CD4-positive, alpha-beta memory T cell (primary cell): ENCODE measurements around the gene GLS2. TPM values are rescaled to one million over a fixed set of nuclear protein-coding genes. Genes with fewer than 3 reads are reported as not detected.
"Not testable (repeated sequence)": the region's sequence is repeated elsewhere in the genome, so short reads cannot be mapped to it uniquely, and the experiment has no call there.

Source experiments
- CTCF ChIA-PET: fragments of 350-600 bp; sonication (Branson Sonifier 250); formaldehyde crosslinking; loops from one replicate; lab custom pipeline; 2021; ENCODE audit warnings: inconsistent platforms; ENCODE audit not compliant: partially characterized antibody; lab: Charles Lee
- POLR2A ChIA-PET: fragments of 350-600 bp; sonication (Branson Sonifier 250); formaldehyde crosslinking; loops from one replicate; lab custom pipeline; 2021; ENCODE audit not compliant: partially characterized antibody; lab: Charles Lee
- DNase-seq, 5 donors: peaks; one replicate each; pipeline versions ENCODE4 v3.0.0 to v3.0.0-alpha.2; 2020 to 2022; ENCODE audit warnings: mixed read lengths in 1 of 5
- H3K27ac ChIP-seq: one replicate; pipeline ENCODE4 v1.7.0; 2013; ENCODE audit warnings: low read depth, low read length
- H3K27me3 ChIP-seq: 2 replicates; pipeline ENCODE4 v1.7.0; 2013; ENCODE audit warnings: mild to moderate bottlenecking, low read length, moderate library complexity; ENCODE audit not compliant: insufficient read depth
- H3K36me3 ChIP-seq: 2 replicates; pipeline ENCODE4 v1.7.0; 2013; ENCODE audit warnings: mild to moderate bottlenecking, low read length, moderate library complexity; ENCODE audit not compliant: insufficient read depth
- H3K4me1 ChIP-seq: 2 replicates; pipeline ENCODE4 v1.7.0; 2013; ENCODE audit warnings: mild to moderate bottlenecking, low read length, moderate library complexity; ENCODE audit not compliant: insufficient read depth
- H3K4me3 ChIP-seq, 2 donors: one replicate each; pipeline ENCODE4 v1.7.0; 2013; ENCODE audit warnings: low read length in 2 of 2, mild to moderate bottlenecking in 1 of 2
- H3K9me3 ChIP-seq, 2 donors: one replicate each; pipeline ENCODE4 v1.7.0; 2013; ENCODE audit warnings: low read length in 2 of 2, control low read depth in 1 of 2; ENCODE audit not compliant: control insufficient read depth in 1 of 2
- H3K27ac Mint-ChIP-seq, 7 donors: one replicate each; pipeline ENCODE4 v1.8.0; 2020 to 2021; ENCODE audit warnings: mixed read lengths in 7 of 7, mild to moderate bottlenecking in 6 of 7, inconsistent platforms in 3 of 7, moderate library complexity in 3 of 7
- H3K27me3 Mint-ChIP-seq, 2 donors: one replicate each; pipeline ENCODE4 v1.8.0; 2020 to 2021; ENCODE audit warnings: mixed read lengths in 2 of 2
- H3K36me3 Mint-ChIP-seq, 2 donors: one replicate each; pipeline ENCODE4 v1.8.0; 2020 to 2021; ENCODE audit warnings: mixed read lengths in 2 of 2, inconsistent platforms in 1 of 2, mild to moderate bottlenecking in 1 of 2
- H3K4me1 Mint-ChIP-seq, 4 donors: one replicate each; pipeline ENCODE4 v1.8.0; 2020 to 2021; ENCODE audit warnings: mixed read lengths in 4 of 4, mild to moderate bottlenecking in 1 of 4
- H3K4me3 Mint-ChIP-seq, 8 donors: one replicate each; pipeline ENCODE4 v1.8.0; 2020 to 2021; ENCODE audit warnings: mixed read lengths in 8 of 8, mild to moderate bottlenecking in 7 of 8, moderate library complexity in 6 of 8, inconsistent platforms in 3 of 8
- H3K9me3 Mint-ChIP-seq, 8 donors: one replicate each; pipeline ENCODE4 v1.8.0; 2020 to 2021; ENCODE audit warnings: mixed read lengths in 8 of 8, mild to moderate bottlenecking in 5 of 8, inconsistent platforms in 3 of 8, moderate library complexity in 1 of 8
- intact Hi-C: fragments of 100-400 bp; cut with micrococcal nuclease; formaldehyde crosslinking; loops from one replicate; pipeline ENCODE4 v1.15.1; 2023
- polyA plus RNA-seq, 2 donors: library from polyadenylated mRNA; unstranded; fragments of 300-500 nt; fragmentation: Illumina TruSeq; gene quantifications; one replicate each; pipeline ENCODE4 v1.2.3, GENCODE V29; 2021
- total RNA-seq, 2 experiments: library from RNA; stranded (reverse); gene quantifications; one replicate each; pipeline ENCODE4 v1.2.3, GENCODE V29; 2021

The GLS2 gene
- total and polyA plus RNA-seq, 4 experiments from 2014 or later: 4.2 to 12.2 (median 7.4) TPM

GRCh38 chr12:56521590-56522371 is 33.8 kb upstream of the GLS2 start, which contains the start of gene RBMS2:
Gene RBMS2, plus strand, starts transcription at chr12:56521820. Its CDS starts 204 bp downstream, at chr12:56522024.
- ChIA-PET POLR2A (interaction anchor here (0.6 to 2.1 kb wide), 5 partner anchors 107 to 166 kb away, joined by 3 to 9 read pairs (median 4); partner anchors contain the start of gene PTGES3), CTCF (interaction anchor here (0.6 to 3.5 kb wide), 9 partner anchors 8 to 148 kb away, joined by 3 to 19 read pairs (median 4); partner anchors contain the start of gene ATP5F1B)
- H3K9me3 ChIP-seq: no peaks in the 10 kb centered on the region
- Mint-ChIP-seq H3K9me3 (no peaks in the 10 kb centered on the region), H3K36me3 (no peaks in the 10 kb centered on the region), H3K27me3 (peaks cover 0 to 3% of the 10 kb centered on the region in 2 donors), H3K27ac (peak within 1 kb of the TSS; percentile 78 to 95 (median 90)), H3K4me3 (peak within 1 kb of the TSS; percentile 87 to 95 (median 89)), H3K4me1 (peaks cover 14 to 28% (median 22%) of the 10 kb centered on the region in 4 donors)
- peak within 1 kb of the TSS in 1 of 2 donors; percentile 9 for H3K4me3 ChIP-seq
- peaks cover 14% of the 10 kb centered on the region for H3K4me1 ChIP-seq
- DNase-seq: peak; percentile 37 to 69 (median 49)
- peak within 1 kb of the TSS; percentile 18 for H3K27ac ChIP-seq
- no peaks in the 10 kb centered on the region for H3K36me3 ChIP-seq
- H3K27me3 ChIP-seq: no peaks in the 10 kb centered on the region
- intact Hi-C loops: no loop called here

- no peak for DNase-seq
- CTCF ChIA-PET: interaction anchor here (0.5 to 3.5 kb wide), 8 partner anchors 9 to 177 kb away, joined by 3 to 19 read pairs (median 4); partner anchors contain the start of gene ATP5F1B
- Histone ChIP-seq H3K4me3 (no peak overlapping the region), H3K36me3 (no peaks in the 10 kb centered on the region), H3K27ac (peak overlapping the region; percentile 18), H3K4me1 (peaks cover 14% of the 10 kb centered on the region), H3K9me3 (no peaks in the 10 kb centered on the region), H3K27me3 (no peaks in the 10 kb centered on the region)
- peak overlapping the region; percentile 30 to 95 (median 88) for H3K4me3 Mint-ChIP-seq
- peaks cover 0 to 3% of the 10 kb centered on the region in 2 donors for H3K27me3 Mint-ChIP-seq
- H3K9me3 Mint-ChIP-seq: no peaks in the 10 kb centered on the region
- no peaks in the 10 kb centered on the region for H3K36me3 Mint-ChIP-seq
- POLR2A ChIA-PET: interaction anchor here (0.6 to 2.1 kb wide), 4 partner anchors 108 to 167 kb away, joined by 3 to 9 read pairs (median 4); partner anchors contain the start of gene PTGES3
- intact Hi-C loops: no loop called here
- H3K4me1 Mint-ChIP-seq: peaks cover 14 to 28% (median 22%) of the 10 kb centered on the region in 4 donors
- H3K27ac Mint-ChIP-seq: peak overlapping the region in 5 of 7 donors; percentile 36 to 92 (median 90)
Measured at GRCh38 chr12:56521209-56521589, 33.2 kb upstream of the GLS2 start.

- Mint-ChIP-seq H3K36me3 (no peaks in the 10 kb centered on the region), H3K9me3 (no peaks in the 10 kb centered on the region), H3K4me3 (peak overlapping the region in 2 of 8 donors; percentile 7 to 50), H3K27ac (peak overlapping the region in 1 of 7 donors; percentile 14), H3K27me3 (peaks cover 0 to 3% of the 10 kb centered on the region in 2 donors), H3K4me1 (peaks cover 14 to 28% (median 22%) of the 10 kb centered on the region in 4 donors)
- ChIA-PET POLR2A (no interaction called here), CTCF (interaction anchor here (1.4 to 3.5 kb wide), 3 partner anchors 53 to 116 kb away, joined by 4 to 19 read pairs (median 17); no protein-coding TSS in a partner anchor)
- H3K36me3 ChIP-seq: no peaks in the 10 kb centered on the region
- no peaks in the 10 kb centered on the region for H3K9me3 ChIP-seq
- intact Hi-C loops: no loop called here
- no peak for DNase-seq
- no peak overlapping the region for H3K27ac ChIP-seq
- H3K27me3 ChIP-seq: no peaks in the 10 kb centered on the region
- no peak overlapping the region for H3K4me3 ChIP-seq
- H3K4me1 ChIP-seq: peaks cover 14% of the 10 kb centered on the region
Measured at GRCh38 chr12:56520506-56520905, 32.5 kb upstream of the GLS2 start.

- CTCF ChIA-PET: interaction anchor here (1.4 to 3.5 kb wide), 2 partner anchors 69 to 117 kb away, joined by 4 to 17 read pairs; no protein-coding TSS in a partner anchor
Measured at GRCh38 chr12:56520048-56520447, 32.1 kb upstream of the GLS2 start.

GRCh38 chr12:56518570-56518969 is 30.6 kb upstream of the GLS2 start:
- intact Hi-C loops: no loop called here
- Mint-ChIP-seq H3K36me3 (no peaks in the 10 kb centered on the region), H3K27me3 (peaks cover 0 to 5% of the 10 kb centered on the region in 2 donors), H3K27ac (no peak overlapping the region), H3K9me3 (no peaks in the 10 kb centered on the region), H3K4me3 (peak overlapping the region in 1 of 8 donors; percentile 14), H3K4me1 (peaks cover 18 to 31% (median 24%) of the 10 kb centered on the region in 4 donors)
- H3K27ac ChIP-seq: no peak overlapping the region
- H3K4me1 ChIP-seq: peaks cover 14% of the 10 kb centered on the region
- no peaks in the 10 kb centered on the region for H3K27me3 ChIP-seq
- ChIA-PET CTCF (interaction anchor here (0.6 kb wide), 1 partner anchor 453 kb away, joined by 3 read pairs; no protein-coding TSS in a partner anchor), POLR2A (no interaction called here)
- H3K4me3 ChIP-seq: no peak overlapping the region
- no peaks in the 10 kb centered on the region for H3K9me3 ChIP-seq
- H3K36me3 ChIP-seq: no peaks in the 10 kb centered on the region
- DNase-seq: no peak

More at GRCh38 chr12:56520048-56520447, 32.1 kb upstream of the GLS2 start:
- DNase-seq: no peak
- Mint-ChIP-seq H3K36me3 (no peaks in the 10 kb centered on the region), H3K27me3 (peaks cover 0 to 3% of the 10 kb centered on the region in 2 donors), H3K27ac (no peak overlapping the region), H3K9me3 (no peaks in the 10 kb centered on the region), H3K4me3 (no peak overlapping the region), H3K4me1 (peaks cover 14 to 28% (median 22%) of the 10 kb centered on the region in 4 donors)
- H3K36me3 ChIP-seq: no peaks in the 10 kb centered on the region
- H3K27ac ChIP-seq: no peak overlapping the region
- POLR2A ChIA-PET: no interaction called here
- peaks cover 14% of the 10 kb centered on the region for H3K4me1 ChIP-seq
- intact Hi-C loops: no loop called here
- H3K27me3 ChIP-seq: no peaks in the 10 kb centered on the region
- H3K4me3 ChIP-seq: no peak overlapping the region
- H3K9me3 ChIP-seq: no peaks in the 10 kb centered on the region

GRCh38 chr12:56517854-56518253 is 29.9 kb upstream of the GLS2 start:
- POLR2A ChIA-PET: interaction anchor here (0.9 kb wide), 1 partner anchor 46 kb away, joined by 3 read pairs; no protein-coding TSS in a partner anchor
- peak overlapping the region in 1 of 8 donors; percentile 11 for H3K4me3 Mint-ChIP-seq
- Histone ChIP-seq H3K4me1 (peaks cover 14% of the 10 kb centered on the region), H3K27ac (no peak overlapping the region), H3K27me3 (no peaks in the 10 kb centered on the region), H3K36me3 (no peaks in the 10 kb centered on the region), H3K9me3 (no peaks in the 10 kb centered on the region), H3K4me3 (no peak overlapping the region)
- intact Hi-C loops: no loop called here
- H3K27ac Mint-ChIP-seq: no peak overlapping the region
- no peaks in the 10 kb centered on the region for H3K9me3 Mint-ChIP-seq
- CTCF ChIA-PET: interaction anchor here (0.6 to 1.1 kb wide), 2 partner anchors 55 to 452 kb away, joined by 3 read pairs; no protein-coding TSS in a partner anchor
- peaks cover 0 to 5% of the 10 kb centered on the region in 2 donors for H3K27me3 Mint-ChIP-seq
- no peaks in the 10 kb centered on the region for H3K36me3 Mint-ChIP-seq
- no peak for DNase-seq
- H3K4me1 Mint-ChIP-seq: peaks cover 16 to 29% (median 24%) of the 10 kb centered on the region in 4 donors

- H3K27me3 ChIP-seq, H3K27ac ChIP-seq, H3K36me3 ChIP-seq, H3K36me3 Mint-ChIP-seq, intact Hi-C loops, H3K4me3 Mint-ChIP-seq, H3K4me3 ChIP-seq, H3K4me1 Mint-ChIP-seq, H3K9me3 ChIP-seq, H3K4me1 ChIP-seq, H3K9me3 Mint-ChIP-seq, H3K27ac Mint-ChIP-seq, DNase-seq: not testable (repeated sequence)
- CTCF ChIA-PET: interaction anchor here (0.7 to 4.8 kb wide), 26 partner anchors 9 to 598 kb away, joined by 3 to 75 read pairs (median 5); partner anchors contain the start of genes NACA and STAT6
- peaks cover 9 to 12% of the 10 kb centered on the region in 2 donors for H3K27me3 Mint-ChIP-seq
- POLR2A ChIA-PET: interaction anchor here (1.3 to 1.8 kb wide), 2 partner anchors 115 to 122 kb away, joined by 4 to 11 read pairs; no protein-coding TSS in a partner anchor
Measured at GRCh38 chr12:56514014-56514318, 26.0 kb upstream of the GLS2 start.
